Measurements from ENCODE around the gene ASXL3.

The ASXL3 gene

GRCh38 chr18:33664241-33664874 lies 86.3 kb downstream of the ASXL3 start:
- DNase-seq (ENCODE audit: low spot score) = no peak

- no peak for DNase-seq (ENCODE audit: low spot score)
Observed at GRCh38 chr18:33665187-33665586, 87.2 kb downstream of the ASXL3 start.

- no peak for DNase-seq (ENCODE audit: low spot score)
Observed at GRCh38 chr18:33665641-33666040, 87.6 kb downstream of the ASXL3 start.

GRCh38 chr18:33666915-33667314 lies 88.9 kb downstream of the ASXL3 start:
- DNase-seq (ENCODE audit: low spot score) = no peak

- no peak for DNase-seq (ENCODE audit: low spot score)
Observed at GRCh38 chr18:33669589-33669988, 91.6 kb downstream of the ASXL3 start.

- DNase-seq (ENCODE audit: low spot score) = no peak
Observed at GRCh38 chr18:33670029-33670428, 92.0 kb downstream of the ASXL3 start.

- DNase-seq (ENCODE audit: low spot score) = no peak
Observed at GRCh38 chr18:33673689-33674088, 95.7 kb downstream of the ASXL3 start.

GRCh38 chr18:33676593-33676992 lies 98.6 kb downstream of the ASXL3 start:
- DNase-seq (ENCODE audit: low spot score) = no peak

- no peak for DNase-seq (ENCODE audit: low spot score)
Observed at GRCh38 chr18:33677891-33678290, 99.9 kb downstream of the ASXL3 start.

GRCh38 chr18:33682436-33682835 lies 104.4 kb downstream of the ASXL3 start:
- DNase-seq (ENCODE audit: low spot score) = no peak

GRCh38 chr18:33694593-33694992 lies 116.6 kb downstream of the ASXL3 start:
- DNase-seq (ENCODE audit: low spot score) = no peak

GRCh38 chr18:33696332-33697162 lies 118.5 kb downstream of the ASXL3 start:
- DNase-seq (ENCODE audit: low spot score) = no peak

- DNase-seq (ENCODE audit: low spot score) = no peak
Observed at GRCh38 chr18:33697498-33697897, 119.5 kb downstream of the ASXL3 start.

- no peak for DNase-seq (ENCODE audit: low spot score)
Observed at GRCh38 chr18:33699372-33699771, 121.4 kb downstream of the ASXL3 start.

- DNase-seq (ENCODE audit: low spot score) = no peak
Observed at GRCh38 chr18:33700513-33700976, 122.5 kb downstream of the ASXL3 start.

- DNase-seq (ENCODE audit: low spot score) = no peak
Observed at GRCh38 chr18:33702625-33703024, 124.6 kb downstream of the ASXL3 start.

- no peak for DNase-seq (ENCODE audit: low spot score)
Observed at GRCh38 chr18:33706391-33706790, 128.4 kb downstream of the ASXL3 start.

- no peak for DNase-seq (ENCODE audit: low spot score)
Observed at GRCh38 chr18:33708876-33709275, 130.9 kb downstream of the ASXL3 start.

GRCh38 chr18:33710269-33710668 lies 132.2 kb downstream of the ASXL3 start:
- no peak for DNase-seq (ENCODE audit: low spot score)

GRCh38 chr18:33711514-33711913 lies 133.5 kb downstream of the ASXL3 start:
- no peak for DNase-seq (ENCODE audit: low spot score)

GRCh38 chr18:33712719-33713118 lies 134.7 kb downstream of the ASXL3 start:
- no peak for DNase-seq (ENCODE audit: low spot score)

- no peak for DNase-seq (ENCODE audit: low spot score)
Observed at GRCh38 chr18:33716061-33716683, 138.2 kb downstream of the ASXL3 start.

GRCh38 chr18:33717339-33717738 lies 139.3 kb downstream of the ASXL3 start:
- no peak for DNase-seq (ENCODE audit: low spot score)
